GM06990 (cell line): Measurements from ENCODE around the gene TRIB2.

Experiments
- DNase-seq: peaks from one replicate; pipeline ENCODE4 v3.0.0-alpha.2; 2011; ENCODE audit not compliant: insufficient read length; ENCODE audit errors: extremely low read depth
- H3K27me3 ChIP-seq: replicated peaks from 2 replicates; pipeline ENCODE4 v1.6.0; 2011; ENCODE audit warnings: low read length; ENCODE audit not compliant: control insufficient read depth, insufficient read depth
- H3K36me3 ChIP-seq: 2 replicates; pipeline ENCODE4 v1.5.1; 2011; ENCODE audit warnings: low read length; ENCODE audit not compliant: control insufficient read depth, insufficient read depth
- H3K4me3 ChIP-seq: replicated peaks from 2 replicates; pipeline ENCODE4 v1.5.1; 2011; ENCODE audit warnings: low read depth, mild to moderate bottlenecking, control low read depth, low read length
- TF ChIP-seq, protein P1 (sequence below): IDR thresholded peaks from 2 replicates; pipeline ENCODE4 v1.5.1; 2011; ENCODE audit warnings: low read length, control low read depth, mild to moderate bottlenecking, inconsistent platforms; ENCODE audit not compliant: insufficient read depth, poor library complexity, severe bottlenecking

The TRIB2 gene

DNA sequence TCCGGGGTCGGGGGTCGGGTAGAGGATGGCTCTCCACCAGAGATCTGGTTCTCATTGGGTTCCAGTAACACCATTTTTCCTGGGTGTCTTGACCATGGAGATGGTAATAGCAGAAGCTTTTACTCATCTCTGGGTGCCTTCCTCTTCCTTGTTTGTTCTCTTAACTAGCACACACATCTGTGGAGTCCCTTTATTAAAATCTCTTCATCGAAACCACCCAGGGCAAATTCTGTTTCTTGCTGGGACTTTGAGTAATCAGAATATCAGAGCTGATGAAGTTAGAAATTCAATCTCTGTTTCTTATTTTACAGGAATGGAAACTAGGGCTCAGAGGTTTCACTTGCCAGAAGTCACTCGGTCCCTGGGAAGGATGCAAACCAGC, 15.0 kb upstream of the TRIB2 start:
- no peak for DNase-seq
- Histone ChIP-seq H3K36me3 (no peaks in the 10 kb centered on the region), H3K27me3 (no peaks in the 10 kb centered on the region; the same call in 1 of the 2 replicates), H3K4me3 (no peak overlapping the region)
- TF ChIP-seq, protein P1, sequence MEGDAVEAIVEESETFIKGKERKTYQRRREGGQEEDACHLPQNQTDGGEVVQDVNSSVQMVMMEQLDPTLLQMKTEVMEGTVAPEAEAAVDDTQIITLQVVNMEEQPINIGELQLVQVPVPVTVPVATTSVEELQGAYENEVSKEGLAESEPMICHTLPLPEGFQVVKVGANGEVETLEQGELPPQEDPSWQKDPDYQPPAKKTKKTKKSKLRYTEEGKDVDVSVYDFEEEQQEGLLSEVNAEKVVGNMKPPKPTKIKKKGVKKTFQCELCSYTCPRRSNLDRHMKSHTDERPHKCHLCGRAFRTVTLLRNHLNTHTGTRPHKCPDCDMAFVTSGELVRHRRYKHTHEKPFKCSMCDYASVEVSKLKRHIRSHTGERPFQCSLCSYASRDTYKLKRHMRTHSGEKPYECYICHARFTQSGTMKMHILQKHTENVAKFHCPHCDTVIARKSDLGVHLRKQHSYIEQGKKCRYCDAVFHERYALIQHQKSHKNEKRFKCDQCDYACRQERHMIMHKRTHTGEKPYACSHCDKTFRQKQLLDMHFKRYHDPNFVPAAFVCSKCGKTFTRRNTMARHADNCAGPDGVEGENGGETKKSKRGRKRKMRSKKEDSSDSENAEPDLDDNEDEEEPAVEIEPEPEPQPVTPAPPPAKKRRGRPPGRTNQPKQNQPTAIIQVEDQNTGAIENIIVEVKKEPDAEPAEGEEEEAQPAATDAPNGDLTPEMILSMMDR, result no peak

GRCh38 chr2:12702168-12703121, 14.3 kb upstream of the TRIB2 start:
- Histone ChIP-seq H3K27me3 (no peaks in the 10 kb centered on the region; the same call in 1 of the 2 replicates), H3K36me3 (no peaks in the 10 kb centered on the region), H3K4me3 (no peak overlapping the region)
- TF ChIP-seq, protein P1, result no peak
- no peak for DNase-seq

- DNase-seq, result no peak
- no peak overlapping the region for H3K4me3 ChIP-seq
- TF ChIP-seq, protein P1, result no peak
- H3K27me3 ChIP-seq, result no peaks in the 10 kb centered on the region; the same call in 1 of the 2 replicates
- H3K36me3 ChIP-seq, result no peaks in the 10 kb centered on the region
Measured at GRCh38 chr2:12704378-12704777, 12.4 kb upstream of the TRIB2 start.

- Histone ChIP-seq H3K4me3 (no peak overlapping the region), H3K36me3 (no peaks in the 10 kb centered on the region), H3K27me3 (no peaks in the 10 kb centered on the region; the same call in 1 of the 2 replicates)
- no peak for DNase-seq
- TF ChIP-seq, protein P1, result no peak
Measured at GRCh38 chr2:12705230-12705629, 11.5 kb upstream of the TRIB2 start.

- H3K27me3 ChIP-seq, result no peaks in the 10 kb centered on the region
- TF ChIP-seq, protein P1, result no peak
Measured at GRCh38 chr2:12705742-12706141, 11.0 kb upstream of the TRIB2 start.

More at GRCh38 chr2:12705742-12706141, 11.0 kb upstream of the TRIB2 start:
- Histone ChIP-seq H3K4me3 (no peak overlapping the region), H3K36me3 (no peaks in the 10 kb centered on the region)
- no peak for DNase-seq
